Esophagus squamous epithelium (tissue), 4 donors: ENCODE measurements around the gene GAB2.

ENCODE experiments used
- CTCF ChIP-seq, 6 experiments: fragments of 450-650 bp in 4 of 6; fragments of 200-600 bp in 2 of 6; sonication (generic) in 2 of 6; IDR thresholded peaks; one replicate each; pipeline ENCODE4 v1.5.1; 2016 to 2019; ENCODE audit warnings: antibody characterized with exemption in 6 of 6, mild to moderate bottlenecking in 4 of 6, moderate library complexity in 4 of 6
- POLR2A ChIP-seq, 4 donors: fragments of 450-650 bp; IDR thresholded peaks; one replicate each; pipeline ENCODE4 v1.6.1; 2017; ENCODE audit warnings: antibody characterized with exemption in 4 of 4, mild to moderate bottlenecking in 4 of 4, moderate library complexity in 3 of 4

GRCh38 chr11:78339483-78339882, 78.1 kb downstream of the GAB2 start:
- TF ChIP-seq POLR2A (IDR thresholded peaks at IDR 0.05) (no peak), CTCF (IDR thresholded peaks at IDR 0.05) (no peak)
